Astrocyte (in vitro differentiated cells and primary cell): ENCODE results near the gene SRGAP2B. TPM values are rescaled to one million over a fixed set of nuclear protein-coding genes. Genes with fewer than 3 reads are reported as not detected.
"Not testable (repeated sequence)": the region's sequence is repeated elsewhere in the genome, so short reads cannot be mapped to it uniquely, and the experiment has no call there.

Experiments used
- DNase-seq: peaks from one replicate; pipeline ENCODE4 v3.0.0-alpha.2; 2010; ENCODE audit warnings: low read depth
- FAIRE-seq: peaks from 2 replicates; lab custom pipeline; 2011; peaks lifted over from hg19 to GRCh38; lab: Jason Lieb, UNC
- H2AFZ ChIP-seq: 2 replicates; pipeline ENCODE4 v1.6.0; 2012; ENCODE audit warnings: low read depth, low read length, inconsistent platforms
- H3K27ac ChIP-seq: 2 replicates; pipeline ENCODE4 v1.5.1; 2011; ENCODE audit warnings: low read depth, low read length, inconsistent platforms
- H3K27me3 ChIP-seq: 2 replicates; pipeline ENCODE4 v1.6.0; 2011; ENCODE audit warnings: low read length, inconsistent platforms; ENCODE audit not compliant: insufficient read depth
- H3K36me3 ChIP-seq: 2 replicates; pipeline ENCODE4 v1.5.1; 2011; ENCODE audit warnings: low read length, inconsistent platforms; ENCODE audit not compliant: insufficient read depth
- H3K4me1 ChIP-seq: 2 replicates; pipeline ENCODE4 v1.5.1; 2011; ENCODE audit warnings: low read length, inconsistent platforms; ENCODE audit not compliant: insufficient read depth
- H3K4me2 ChIP-seq: 2 replicates; pipeline ENCODE4 v1.6.0; 2012; ENCODE audit warnings: low read length, inconsistent platforms
- H3K4me3 ChIP-seq: 2 replicates; pipeline ENCODE4 v1.5.1; 2011; ENCODE audit warnings: low read depth, mild to moderate bottlenecking, low read length, inconsistent platforms; ENCODE audit not compliant: insufficient read depth
- H3K79me2 ChIP-seq: 2 replicates; pipeline ENCODE4 v1.6.0; 2012; ENCODE audit warnings: mild to moderate bottlenecking, low read length, inconsistent platforms; ENCODE audit not compliant: insufficient read depth
- H3K9ac ChIP-seq: 2 replicates; pipeline ENCODE4 v1.6.0; 2012; ENCODE audit warnings: mild to moderate bottlenecking, low read length, inconsistent platforms
- H3K9me3 ChIP-seq: 2 replicates; pipeline ENCODE4 v1.5.1; 2012; ENCODE audit warnings: low read depth, mild to moderate bottlenecking, low read length, inconsistent platforms; ENCODE audit not compliant: insufficient read depth
- H4K20me1 ChIP-seq: 2 replicates; pipeline ENCODE4 v1.6.0; 2012; ENCODE audit warnings: low read length, inconsistent platforms; ENCODE audit not compliant: insufficient read depth
- H3K27ac Mint-ChIP-seq: one replicate; pipeline ENCODE4 v1.8.0; 2021; ENCODE audit warnings: mild to moderate bottlenecking, mixed read lengths; ENCODE audit not compliant: unreplicated experiment
- H3K27me3 Mint-ChIP-seq: one replicate; pipeline ENCODE4 v1.8.0; 2021; ENCODE audit warnings: low read depth, mixed read lengths; ENCODE audit not compliant: unreplicated experiment
- H3K36me3 Mint-ChIP-seq: one replicate; pipeline ENCODE4 v1.8.0; 2021; ENCODE audit warnings: low read depth, mixed read lengths; ENCODE audit not compliant: unreplicated experiment
- H3K4me1 Mint-ChIP-seq: one replicate; pipeline ENCODE4 v1.8.0; 2021; ENCODE audit warnings: low read depth, mixed read lengths; ENCODE audit not compliant: unreplicated experiment
- H3K4me3 Mint-ChIP-seq: one replicate; pipeline ENCODE4 v1.8.0; 2021; ENCODE audit warnings: mild to moderate bottlenecking, moderate library complexity, mixed read lengths; ENCODE audit not compliant: unreplicated experiment
- H3K9me3 Mint-ChIP-seq: one replicate; pipeline ENCODE4 v1.8.0; 2021; ENCODE audit warnings: mild to moderate bottlenecking, mixed read lengths; ENCODE audit not compliant: unreplicated experiment
- total RNA-seq: library from RNA; stranded (reverse); gene quantifications from 2 replicates; pipeline ENCODE4 v1.2.1, GENCODE V29; 2021

SRGAP2B gene
- total RNA-seq, 1 donor from 2014 or later: 72.3 TPM

DNA sequence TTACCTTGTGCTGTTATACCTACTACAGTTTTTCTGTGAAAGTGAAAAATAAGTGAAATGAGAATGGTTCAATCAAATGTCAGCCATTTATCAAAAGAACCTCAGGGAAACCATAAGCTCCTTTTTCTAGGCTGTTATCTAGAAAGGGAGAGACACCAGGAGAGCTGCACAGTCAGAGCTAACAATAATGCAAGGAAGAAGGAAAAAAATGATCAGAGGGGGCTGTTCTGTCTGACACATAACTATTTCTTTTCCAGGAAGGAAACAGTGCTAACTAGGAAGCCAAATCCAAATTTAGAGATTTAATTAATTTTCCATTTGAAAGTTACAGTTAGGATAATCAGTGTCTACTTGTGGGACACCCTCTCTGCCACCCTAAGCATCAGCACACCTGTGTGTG is 32.0 kb upstream of the SRGAP2B start:
- H3K36me3 Mint-ChIP-seq, H3K9me3 Mint-ChIP-seq, H3K27ac ChIP-seq: not testable (repeated sequence)

DNA sequence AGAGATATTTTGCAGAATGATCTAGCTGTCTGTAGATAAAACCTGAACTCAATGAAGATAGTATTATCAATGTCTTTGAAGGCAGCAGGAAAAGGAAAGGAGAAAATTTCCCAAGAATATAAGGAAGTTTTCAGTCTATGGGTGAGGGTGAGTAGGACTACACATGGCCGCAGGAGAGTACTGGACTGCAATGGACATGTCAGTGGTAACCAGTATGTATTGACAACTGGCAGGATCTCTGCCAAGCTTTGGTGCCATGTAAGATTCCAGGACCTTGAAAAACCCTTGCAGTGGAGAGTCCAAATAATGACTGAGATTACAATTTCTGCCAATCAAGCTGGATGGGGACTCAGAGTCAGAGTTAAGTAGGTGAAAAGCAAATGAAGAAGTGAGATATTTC is 30.0 kb upstream of the SRGAP2B start:
- H3K36me3 Mint-ChIP-seq, H3K9ac ChIP-seq, H3K27me3 ChIP-seq, H3K4me3 ChIP-seq, H4K20me1 ChIP-seq, H3K4me3 Mint-ChIP-seq, H2AFZ ChIP-seq, H3K27me3 Mint-ChIP-seq, H3K9me3 ChIP-seq, H3K27ac Mint-ChIP-seq, H3K36me3 ChIP-seq, DNase-seq, H3K4me2 ChIP-seq, H3K4me1 Mint-ChIP-seq, FAIRE-seq, H3K79me2 ChIP-seq, H3K27ac ChIP-seq, H3K9me3 Mint-ChIP-seq, H3K4me1 ChIP-seq: not testable (repeated sequence)

More for the DNA sequence above, 32.0 kb upstream of the SRGAP2B start:
- H3K4me3 ChIP-seq, H3K27me3 Mint-ChIP-seq, H3K9me3 ChIP-seq, FAIRE-seq, H3K79me2 ChIP-seq, DNase-seq, H3K27ac Mint-ChIP-seq, H3K9ac ChIP-seq, H3K4me1 Mint-ChIP-seq, H3K4me3 Mint-ChIP-seq, H2AFZ ChIP-seq, H3K36me3 ChIP-seq, H4K20me1 ChIP-seq, H3K27me3 ChIP-seq, H3K4me2 ChIP-seq, H3K4me1 ChIP-seq: not testable (repeated sequence)

DNA sequence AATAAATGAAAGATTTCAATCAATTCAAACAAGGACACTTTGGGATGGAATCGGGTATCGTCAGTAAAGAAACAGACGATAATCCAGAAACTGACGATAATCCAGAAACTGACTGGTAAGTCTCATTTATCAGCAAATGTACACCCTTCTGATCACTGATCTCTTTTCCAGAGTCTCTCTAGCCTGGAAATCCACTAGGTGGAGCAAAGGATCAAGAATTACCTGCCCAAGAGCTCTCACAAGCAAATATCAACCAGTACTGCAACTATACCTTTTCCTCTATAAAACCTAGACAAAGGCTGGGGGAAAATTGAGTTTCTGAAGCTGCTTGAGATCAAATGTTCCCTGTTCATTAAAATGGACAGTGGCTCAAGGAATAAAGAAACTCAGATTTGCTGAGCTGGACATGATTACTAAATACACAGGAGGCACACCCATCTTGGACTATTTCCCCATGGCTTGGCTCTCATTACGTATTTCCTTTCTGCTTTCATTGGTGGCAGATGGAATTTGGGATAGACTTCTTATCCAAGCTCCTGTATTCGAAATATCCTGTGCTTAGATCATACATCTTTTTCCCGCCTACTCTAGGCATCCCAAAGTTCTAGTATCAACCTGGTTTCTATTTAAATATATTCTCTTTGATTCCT is 29.0 kb upstream of the SRGAP2B start:
- not testable (repeated sequence) for H3K4me1 Mint-ChIP-seq, H3K36me3 Mint-ChIP-seq, H3K36me3 ChIP-seq, H2AFZ ChIP-seq, H3K9ac ChIP-seq, H3K9me3 ChIP-seq, H3K4me1 ChIP-seq, H3K79me2 ChIP-seq, DNase-seq, H3K27ac Mint-ChIP-seq, H3K4me2 ChIP-seq, H3K27ac ChIP-seq, H3K27me3 ChIP-seq, FAIRE-seq, H4K20me1 ChIP-seq, H3K9me3 Mint-ChIP-seq, H3K4me3 Mint-ChIP-seq, H3K27me3 Mint-ChIP-seq, H3K4me3 ChIP-seq

DNA sequence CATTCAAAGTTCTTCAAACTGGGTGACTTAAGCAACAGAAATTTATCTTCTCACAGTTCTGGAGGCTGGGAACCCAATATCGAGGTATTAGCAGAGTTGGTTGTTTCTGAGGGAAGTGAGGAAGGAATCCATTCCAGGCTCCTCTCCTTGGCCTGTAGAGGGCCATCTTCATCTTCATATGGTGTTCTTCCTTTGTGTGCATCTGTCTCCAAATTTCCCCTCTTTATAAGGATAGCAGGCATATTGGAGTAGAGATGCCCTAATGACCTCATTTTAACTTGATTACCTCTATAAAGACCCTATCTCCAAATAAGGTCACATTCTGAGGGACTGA is 27.9 kb upstream of the SRGAP2B start:
- H3K27ac ChIP-seq, DNase-seq, H3K9ac ChIP-seq, H3K4me3 Mint-ChIP-seq, FAIRE-seq, H3K27me3 Mint-ChIP-seq, H3K27me3 ChIP-seq, H3K79me2 ChIP-seq, H3K4me1 Mint-ChIP-seq, H3K27ac Mint-ChIP-seq, H3K4me2 ChIP-seq, H3K9me3 ChIP-seq, H3K9me3 Mint-ChIP-seq, H3K4me1 ChIP-seq, H2AFZ ChIP-seq, H4K20me1 ChIP-seq, H3K36me3 Mint-ChIP-seq, H3K4me3 ChIP-seq, H3K36me3 ChIP-seq: not testable (repeated sequence)

DNA sequence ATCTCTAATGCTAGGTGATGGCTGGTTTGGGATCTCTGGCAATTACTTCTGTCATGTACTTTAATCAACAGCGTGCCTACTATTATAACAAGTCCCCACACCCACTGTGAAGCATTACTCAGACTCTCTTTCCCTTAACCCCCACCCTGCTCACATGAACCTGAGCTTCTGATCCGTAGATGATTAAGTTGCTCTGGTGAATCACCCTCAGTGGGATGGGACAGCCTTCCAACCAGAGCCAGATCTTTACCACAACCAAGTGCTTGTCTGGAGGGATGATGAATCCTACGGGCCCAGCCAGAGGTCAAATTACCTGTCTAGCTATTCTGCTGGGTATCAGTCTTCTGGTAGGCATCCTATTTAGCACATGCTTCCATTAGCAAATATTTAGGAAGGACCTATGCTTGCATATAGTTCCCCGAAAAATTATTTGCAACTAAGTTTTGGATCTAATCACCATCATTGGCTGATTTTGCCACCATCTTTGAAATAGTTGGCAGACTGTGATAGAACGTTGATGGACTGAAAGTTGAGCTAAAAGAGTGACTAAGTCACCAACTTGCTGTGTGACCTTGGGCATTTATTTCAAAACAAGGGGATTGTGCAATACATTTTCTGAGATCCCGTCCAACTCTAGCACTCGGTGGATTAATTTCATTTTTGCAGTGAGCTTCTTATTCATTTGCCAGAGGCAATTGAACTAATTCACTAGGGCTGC is 27.4 kb upstream of the SRGAP2B start:
- not testable (repeated sequence) for H3K4me1 ChIP-seq, H3K9me3 Mint-ChIP-seq, FAIRE-seq, H2AFZ ChIP-seq, H3K27me3 Mint-ChIP-seq, H3K4me3 ChIP-seq, H3K36me3 Mint-ChIP-seq, H4K20me1 ChIP-seq, H3K36me3 ChIP-seq, H3K4me1 Mint-ChIP-seq, H3K4me3 Mint-ChIP-seq, H3K4me2 ChIP-seq, H3K27ac ChIP-seq, H3K27me3 ChIP-seq, H3K27ac Mint-ChIP-seq, H3K9me3 ChIP-seq, DNase-seq, H3K79me2 ChIP-seq, H3K9ac ChIP-seq

DNA sequence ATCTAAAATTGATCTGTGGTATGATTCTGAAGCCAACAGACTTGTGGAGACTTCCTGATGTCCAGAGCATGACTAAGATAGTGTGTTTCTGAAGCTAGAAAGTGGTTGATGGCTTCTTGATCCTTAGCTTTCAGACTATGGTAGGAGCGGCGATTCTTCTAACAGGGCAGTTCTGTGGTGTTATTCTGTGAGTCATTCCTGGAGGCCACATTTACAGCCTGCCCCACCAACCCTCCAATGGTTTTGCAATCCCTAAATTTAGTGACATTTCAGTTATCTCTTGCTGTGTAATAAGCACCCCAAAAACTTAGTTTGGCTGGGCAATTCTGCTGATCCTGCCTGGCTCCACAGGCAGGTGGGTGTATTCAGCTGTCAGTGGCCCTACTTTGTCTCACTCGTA is 24.7 kb upstream of the SRGAP2B start:
- H4K20me1 ChIP-seq, H3K9me3 Mint-ChIP-seq, FAIRE-seq: not testable (repeated sequence)

More for the DNA sequence above, 24.7 kb upstream of the SRGAP2B start:
- H3K27me3 Mint-ChIP-seq, H3K9me3 ChIP-seq, H3K27ac Mint-ChIP-seq, H3K79me2 ChIP-seq, H3K9ac ChIP-seq, H3K36me3 ChIP-seq, H3K36me3 Mint-ChIP-seq, H3K4me2 ChIP-seq, H3K27me3 ChIP-seq, H3K4me3 ChIP-seq, H2AFZ ChIP-seq, H3K4me1 ChIP-seq, H3K27ac ChIP-seq, H3K4me3 Mint-ChIP-seq, H3K4me1 Mint-ChIP-seq, DNase-seq: not testable (repeated sequence)
